IMR-90 (cell line): ENCODE measurements around the gene FAM163A. TPM values are rescaled to one million over a fixed set of nuclear protein-coding genes. Genes with fewer than 3 reads are reported as not detected.
A peak's percentile ranks its signal among the peaks of the same experiment; 100 is the strongest.

Experiments used
- ATAC-seq: fragments of 200-7000 bp; cut with Tn5 transposase; 2 replicates; pipeline ENCODE4 v1.9.1; 2020; ENCODE audit warnings: low read depth, mild to moderate bottlenecking, moderate library complexity
- BruUV-seq: library from RNA; stranded (reverse); fragments of 400-500 nt; replicated peaks from 2 replicates; lab custom pipeline; 2021; lab: Mats Ljungman, UMichigan
- CTCF ChIA-PET: fragments of 300-600 bp; formaldehyde crosslinking; extraction: SDS; loops from one replicate; lab custom pipeline; 2021; ENCODE audit warnings: antibody characterized with exemption; lab: Yijun Ruan, JAX
- POLR2A ChIA-PET: fragments of 300-600 bp; sonication (Branson Sonifier 250); formaldehyde crosslinking; loops from one replicate; lab custom pipeline; 2022; ENCODE audit warnings: antibody characterized with exemption; ENCODE audit not compliant: unreplicated experiment; lab: Charles Lee
- DNase-seq: peaks from one replicate; pipeline ENCODE4 v3.0.0; 2013
- H2AFZ ChIP-seq: replicated peaks from 2 replicates; pipeline ENCODE3; 2013; ENCODE audit warnings: low read length, mild to moderate bottlenecking; ENCODE audit not compliant: poor library complexity
- H2AK5ac ChIP-seq: 2 replicates; pipeline ENCODE4 v1.6.1; 2013; ENCODE audit warnings: low read depth, low read length, inconsistent platforms
- H2AK9ac ChIP-seq: replicated peaks from 2 replicates; pipeline ENCODE3; 2013; ENCODE audit warnings: mild to moderate bottlenecking, low read depth, low read length, moderate library complexity; ENCODE audit not compliant: poor library complexity
- H2BK120ac ChIP-seq: 2 replicates; pipeline ENCODE4 v1.6.1; 2013; ENCODE audit warnings: low read depth, low read length, inconsistent platforms
- H2BK15ac ChIP-seq: 3 replicates; pipeline ENCODE4 v1.6.1; 2013; ENCODE audit warnings: low read depth, low read length, inconsistent platforms
- H2BK20ac ChIP-seq: 2 replicates; pipeline ENCODE4 v1.6.1; 2013; ENCODE audit warnings: low read depth, mild to moderate bottlenecking, inconsistent platforms, low read length, moderate library complexity
- H2BK5ac ChIP-seq: 2 replicates; pipeline ENCODE4 v1.6.1; 2013; ENCODE audit warnings: mild to moderate bottlenecking, low read depth, low read length, inconsistent platforms; ENCODE audit not compliant: poor library complexity, severe bottlenecking
- H3K14ac ChIP-seq: replicated peaks from 2 replicates; pipeline ENCODE4 v1.6.1; 2013; ENCODE audit warnings: low read depth, low read length, inconsistent platforms
- H3K18ac ChIP-seq: 2 replicates; pipeline ENCODE4 v1.6.1; 2013; ENCODE audit warnings: low read depth, low read length, control low read depth
- H3K23ac ChIP-seq: 2 replicates; pipeline ENCODE4 v1.6.1; 2013; ENCODE audit warnings: low read depth, low read length, inconsistent platforms
- H3K27ac ChIP-seq: 2 replicates; pipeline ENCODE4 v1.5.1; 2013; ENCODE audit warnings: mild to moderate bottlenecking, control low read depth, low read length; ENCODE audit not compliant: insufficient read depth
- H3K27me3 ChIP-seq: 2 replicates; pipeline ENCODE4 v1.6.1; 2013; ENCODE audit warnings: low read length; ENCODE audit not compliant: control insufficient read depth, insufficient read depth
- H3K36me3 ChIP-seq: 2 replicates; pipeline ENCODE4 v1.6.1; 2013; ENCODE audit warnings: low read length, mixed read lengths; ENCODE audit not compliant: control insufficient read depth, insufficient read depth
- H3K4ac ChIP-seq: 2 replicates; pipeline ENCODE4 v1.6.1; 2013; ENCODE audit warnings: low read depth, low read length, inconsistent platforms
- H3K4me1 ChIP-seq: 2 replicates; pipeline ENCODE4 v1.6.1; 2013; ENCODE audit warnings: low read length, mixed read lengths; ENCODE audit not compliant: control insufficient read depth, insufficient read depth
- H3K4me2 ChIP-seq: 2 replicates; pipeline ENCODE4 v1.6.1; 2013; ENCODE audit warnings: low read depth, mild to moderate bottlenecking, control low read depth, low read length, moderate library complexity
- H3K4me3 ChIP-seq: 2 replicates; pipeline ENCODE4 v1.5.1; 2013; ENCODE audit warnings: low read depth, mild to moderate bottlenecking, control low read depth, low read length, moderate library complexity; ENCODE audit not compliant: insufficient read depth
- H3K56ac ChIP-seq: 2 replicates; pipeline ENCODE4 v1.6.1; 2013; ENCODE audit warnings: low read length, inconsistent platforms; ENCODE audit not compliant: insufficient read depth; ENCODE audit errors: extremely low read depth
- H3K79me1 ChIP-seq, 2 experiments: 2 replicates each; pipeline ENCODE4 v1.6.1; 2013; ENCODE audit warnings: low read length in 2 of 2, inconsistent platforms in 1 of 2, low read depth in 1 of 2
- H3K9ac ChIP-seq: 2 replicates; pipeline ENCODE4 v1.6.1; 2013; ENCODE audit warnings: low read depth, low read length, control low read depth
- H3K9me1 ChIP-seq: 2 replicates; pipeline ENCODE4 v1.6.1; 2013; ENCODE audit warnings: low read length, inconsistent platforms; ENCODE audit not compliant: insufficient read depth
- H3K9me3 ChIP-seq: 2 replicates; pipeline ENCODE4 v1.6.1; 2013; ENCODE audit warnings: low read length; ENCODE audit not compliant: control insufficient read depth, insufficient read depth
- H4K20me1 ChIP-seq: 2 replicates; pipeline ENCODE4 v1.6.1; 2013; ENCODE audit warnings: low read length, inconsistent platforms; ENCODE audit not compliant: insufficient read depth
- H4K5ac ChIP-seq: 2 replicates; pipeline ENCODE4 v1.6.1; 2013; ENCODE audit warnings: mild to moderate bottlenecking, low read depth, low read length, control low read depth
- H4K8ac ChIP-seq, 2 experiments: 2 replicates each; pipeline ENCODE4 v1.6.1; 2013; ENCODE audit warnings: low read depth in 2 of 2, low read length in 2 of 2, control low read depth in 1 of 2, inconsistent platforms in 1 of 2
- H4K91ac ChIP-seq: 2 replicates; pipeline ENCODE4 v1.6.1; 2013; ENCODE audit warnings: low read depth, low read length, inconsistent platforms; ENCODE audit not compliant: insufficient read depth
- BHLHE40 ChIP-seq: fragments of 150-350 bp; IDR thresholded peaks from 2 replicates; pipeline ENCODE4 v1.6.1; 2016; ENCODE audit warnings: mild to moderate bottlenecking, low read depth, low read length
- CEBPB ChIP-seq: IDR thresholded peaks from 2 replicates; pipeline ENCODE4 v1.6.1; 2012; ENCODE audit warnings: low read depth, low read length, improper control_type of control experiment
- CHD1 ChIP-seq: IDR thresholded peaks from 2 replicates; pipeline ENCODE4 v1.6.1; 2012; ENCODE audit warnings: low read depth, low read length, improper control_type of control experiment
- FOS ChIP-seq: fragments of 150-350 bp; IDR thresholded peaks from 2 replicates; pipeline ENCODE4 v1.6.1; 2016; ENCODE audit warnings: low read depth, low read length
- MAFK ChIP-seq: IDR thresholded peaks from 2 replicates; pipeline ENCODE4 v1.6.1; 2012; ENCODE audit warnings: low read depth, low read length, improper control_type of control experiment
- MAZ ChIP-seq: IDR thresholded peaks from 2 replicates; pipeline ENCODE4 v1.6.1; 2012; ENCODE audit warnings: low read depth, mild to moderate bottlenecking, low read length, improper control_type of control experiment, moderate library complexity, borderline replicate concordance
- MXI1 ChIP-seq: IDR thresholded peaks from 2 replicates; pipeline ENCODE4 v1.6.1; 2012; ENCODE audit warnings: low read depth, mild to moderate bottlenecking, low read length, moderate library complexity, borderline replicate concordance
- NFE2L2 ChIP-seq: fragments of 150-350 bp; IDR thresholded peaks from 2 replicates; pipeline ENCODE4 v1.6.1; 2016; ENCODE audit warnings: low read depth, mild to moderate bottlenecking, low read length
- POLR2A ChIP-seq: IDR thresholded peaks from 2 replicates; pipeline ENCODE4 v1.6.1; 2012; ENCODE audit warnings: mild to moderate bottlenecking, low read depth, low read length
- RAD21 ChIP-seq: IDR thresholded peaks from 2 replicates; pipeline ENCODE4 v1.6.1; 2012; ENCODE audit warnings: low read length, improper control_type of control experiment
- RCOR1 ChIP-seq: IDR thresholded peaks from 2 replicates; pipeline ENCODE4 v1.6.1; 2012; ENCODE audit warnings: mild to moderate bottlenecking, low read length, improper control_type of control experiment; ENCODE audit not compliant: insufficient replicate concordance
- RFX5 ChIP-seq: IDR thresholded peaks from 2 replicates; pipeline ENCODE4 v1.8.0; 2012; ENCODE audit warnings: low read depth, mild to moderate bottlenecking, low read length, moderate library complexity
- SMC3 ChIP-seq: fragments of 150-350 bp; IDR thresholded peaks from 2 replicates; pipeline ENCODE4 v1.6.1; 2016; ENCODE audit warnings: low read depth, mild to moderate bottlenecking, antibody characterized with exemption, low read length, moderate library complexity
- WGBS, 2 experiments: methylation state at CpG; one replicate each; pipeline versions ENCODE4 v1.1.5 to v1.1.7; 2013; ENCODE audit warnings: missing lambda C conversion rate in 2 of 2; ENCODE audit not compliant: insufficient read length in 1 of 2; ENCODE audit errors: extremely low coverage in 2 of 2; 5-methylcytosine and 5-hydroxymethylcytosine counted together
- dilution Hi-C: fragments of 300-500 bp; cut with HindIII; formaldehyde crosslinking; loops from one replicate; pipeline ENCODE4 v1.14.3; 2018; ENCODE audit warnings: low sequenced_read_pairs; ENCODE audit not compliant: unreplicated experiment
- in situ Hi-C: fragments of 300-500 bp; cut with MboI; formaldehyde crosslinking; loops from 3 replicates; pipeline ENCODE4 v1.14.3; 2019; ENCODE audit warnings: low sequenced_read_pairs, inconsistent platforms, mixed read lengths
- intact Hi-C: fragments of 100-400 bp; cut with micrococcal nuclease; formaldehyde crosslinking; loops from 2 replicates; pipeline ENCODE4 v1.10.0; 2022
- polyA plus RNA-seq, 3 experiments: library from polyadenylated mRNA; depleted of rRNA; stranded (reverse); fragments of >200 nt; gene quantifications; 2 replicates each; pipeline ENCODE4 v1.2.3, GENCODE V29; 2012; ENCODE audit warnings: low replicate concordance in 1 of 3
- total RNA-seq: library from RNA; depleted of rRNA; stranded (reverse); fragments of >200 nt; gene quantifications from 2 replicates; pipeline ENCODE4 v1.2.3, GENCODE V29; 2012
- TF ChIP-seq, protein P1 (sequence below): fragments of 150-350 bp; IDR thresholded peaks from 2 replicates; pipeline ENCODE4 v1.6.1; 2017; ENCODE audit warnings: mild to moderate bottlenecking, antibody characterized with exemption, low read length, low read depth
- TF ChIP-seq, protein P2 (sequence below): conservative IDR thresholded peaks from 2 replicates; pipeline ENCODE4 v1.5.1; 2012; ENCODE audit warnings: mild to moderate bottlenecking, low read depth, low read length, improper control_type of control experiment
- TF ChIP-seq, protein P3 (sequence below): fragments of 150-350 bp; IDR thresholded peaks from 2 replicates; pipeline ENCODE4 v1.6.1; 2016; ENCODE audit warnings: low read depth, mild to moderate bottlenecking, low read length, moderate library complexity, borderline replicate concordance

Gene FAM163A
- total and polyA plus RNA-seq, 2 of the 4 experiments (the other 2 are of a cell fraction) = not detected

DNA sequence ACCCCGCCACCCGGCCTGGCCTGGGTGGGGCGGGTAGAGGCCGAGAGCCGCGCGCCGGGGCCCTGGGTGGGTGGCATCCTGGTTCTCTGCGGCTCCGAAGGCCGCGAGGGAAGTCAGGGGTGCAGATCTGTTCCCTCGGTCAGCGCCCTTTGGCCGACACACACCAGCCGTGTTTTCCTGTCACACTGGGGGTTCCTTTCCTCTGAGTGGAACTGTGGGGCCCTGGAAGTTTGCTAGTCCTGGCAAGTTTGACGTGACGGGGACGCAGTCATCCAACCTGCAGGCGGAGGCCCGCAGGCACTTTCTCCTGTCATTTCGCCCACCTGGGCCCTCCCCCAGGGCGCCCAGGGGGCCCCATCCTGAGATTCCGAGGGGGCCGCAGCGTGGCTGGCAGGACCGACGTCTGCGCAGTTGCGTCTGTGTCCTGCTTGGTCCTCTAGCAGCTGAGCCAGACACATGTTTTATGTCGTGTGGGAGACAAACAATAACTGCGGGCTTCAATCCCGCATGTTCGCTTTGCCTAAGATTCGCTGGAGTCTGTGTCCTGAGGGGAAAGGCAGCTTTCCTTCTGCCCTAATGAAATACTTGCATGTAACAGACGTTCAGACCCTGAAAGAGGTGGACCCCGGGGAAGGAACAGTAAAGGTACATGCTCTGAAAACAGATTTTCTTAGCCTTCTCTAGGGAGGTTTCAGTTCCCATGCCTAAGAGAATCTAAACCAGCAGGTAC is 1.5 kb downstream of the FAM163A start:
- H2BK120ac ChIP-seq = no peak overlapping the region
- H3K9me1 ChIP-seq = no peaks in the 10 kb centered on the region
- no peak overlapping the region for H4K91ac ChIP-seq
- no peak overlapping the region for H3K14ac ChIP-seq
- TF ChIP-seq MXI1 (no peak), NFE2L2 (no peak), RFX5 (no peak), SMC3 (no peak), RAD21 (no peak), CEBPB (no peak), POLR2A (no peak), MAZ (no peak), FOS (no peak), BHLHE40 (no peak), RCOR1 (no peak), MAFK (no peak), CHD1 (no peak)
- TF ChIP-seq, protein P1, sequence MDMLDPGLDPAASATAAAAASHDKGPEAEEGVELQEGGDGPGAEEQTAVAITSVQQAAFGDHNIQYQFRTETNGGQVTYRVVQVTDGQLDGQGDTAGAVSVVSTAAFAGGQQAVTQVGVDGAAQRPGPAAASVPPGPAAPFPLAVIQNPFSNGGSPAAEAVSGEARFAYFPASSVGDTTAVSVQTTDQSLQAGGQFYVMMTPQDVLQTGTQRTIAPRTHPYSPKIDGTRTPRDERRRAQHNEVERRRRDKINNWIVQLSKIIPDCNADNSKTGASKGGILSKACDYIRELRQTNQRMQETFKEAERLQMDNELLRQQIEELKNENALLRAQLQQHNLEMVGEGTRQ = no peak
- TF ChIP-seq, protein P2, sequence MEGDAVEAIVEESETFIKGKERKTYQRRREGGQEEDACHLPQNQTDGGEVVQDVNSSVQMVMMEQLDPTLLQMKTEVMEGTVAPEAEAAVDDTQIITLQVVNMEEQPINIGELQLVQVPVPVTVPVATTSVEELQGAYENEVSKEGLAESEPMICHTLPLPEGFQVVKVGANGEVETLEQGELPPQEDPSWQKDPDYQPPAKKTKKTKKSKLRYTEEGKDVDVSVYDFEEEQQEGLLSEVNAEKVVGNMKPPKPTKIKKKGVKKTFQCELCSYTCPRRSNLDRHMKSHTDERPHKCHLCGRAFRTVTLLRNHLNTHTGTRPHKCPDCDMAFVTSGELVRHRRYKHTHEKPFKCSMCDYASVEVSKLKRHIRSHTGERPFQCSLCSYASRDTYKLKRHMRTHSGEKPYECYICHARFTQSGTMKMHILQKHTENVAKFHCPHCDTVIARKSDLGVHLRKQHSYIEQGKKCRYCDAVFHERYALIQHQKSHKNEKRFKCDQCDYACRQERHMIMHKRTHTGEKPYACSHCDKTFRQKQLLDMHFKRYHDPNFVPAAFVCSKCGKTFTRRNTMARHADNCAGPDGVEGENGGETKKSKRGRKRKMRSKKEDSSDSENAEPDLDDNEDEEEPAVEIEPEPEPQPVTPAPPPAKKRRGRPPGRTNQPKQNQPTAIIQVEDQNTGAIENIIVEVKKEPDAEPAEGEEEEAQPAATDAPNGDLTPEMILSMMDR = no peak
- TF ChIP-seq, protein P3, sequence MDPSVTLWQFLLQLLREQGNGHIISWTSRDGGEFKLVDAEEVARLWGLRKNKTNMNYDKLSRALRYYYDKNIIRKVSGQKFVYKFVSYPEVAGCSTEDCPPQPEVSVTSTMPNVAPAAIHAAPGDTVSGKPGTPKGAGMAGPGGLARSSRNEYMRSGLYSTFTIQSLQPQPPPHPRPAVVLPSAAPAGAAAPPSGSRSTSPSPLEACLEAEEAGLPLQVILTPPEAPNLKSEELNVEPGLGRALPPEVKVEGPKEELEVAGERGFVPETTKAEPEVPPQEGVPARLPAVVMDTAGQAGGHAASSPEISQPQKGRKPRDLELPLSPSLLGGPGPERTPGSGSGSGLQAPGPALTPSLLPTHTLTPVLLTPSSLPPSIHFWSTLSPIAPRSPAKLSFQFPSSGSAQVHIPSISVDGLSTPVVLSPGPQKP = no peak
- no peak overlapping the region for H2BK15ac ChIP-seq
- no peak overlapping the region for H4K5ac ChIP-seq
- dilution Hi-C loops = no loop called here
- WGBS, 2 experiments = 6% methylated on average over 14 of the region's 37 CpGs; no CpG with 5 or more reads in 1 of the 2 experiments
- H3K27ac ChIP-seq = no peak overlapping the region
- H4K8ac ChIP-seq = no peak overlapping the region
- no peaks in the 10 kb centered on the region for H3K79me1 ChIP-seq
- no peaks in the 10 kb centered on the region for H3K4me1 ChIP-seq
- H3K18ac ChIP-seq = no peak overlapping the region
- no peak overlapping the region for H2AK9ac ChIP-seq
- no peak overlapping the region for H2BK5ac ChIP-seq
- H2BK20ac ChIP-seq = no peak overlapping the region
- H2AK5ac ChIP-seq = no peak overlapping the region
- no peak overlapping the region for H3K4me2 ChIP-seq
- in situ Hi-C loops = no loop called here
- no peaks in the 10 kb centered on the region for H4K20me1 ChIP-seq
- peaks cover 2% of the 10 kb centered on the region for H3K9me3 ChIP-seq
- no peak overlapping the region for H3K56ac ChIP-seq
- H3K27me3 ChIP-seq = peaks cover 71% of the 10 kb centered on the region
- POLR2A ChIA-PET = no interaction called here
- ATAC-seq = no peak; the same call in none of the 2 replicates
- CTCF ChIA-PET = no interaction called here
- no TSS peak for BruUV-seq
- H3K4me3 ChIP-seq = no peak overlapping the region
- peak overlapping the region; percentile 26 for H2AFZ ChIP-seq
- no peak overlapping the region for H3K23ac ChIP-seq
- intact Hi-C loops = no loop called here
- H3K36me3 ChIP-seq = no peaks in the 10 kb centered on the region
- no peak overlapping the region for H3K9ac ChIP-seq
- DNase-seq = no peak
- H3K4ac ChIP-seq = no peak overlapping the region
